ENCODE data around the gene OR2G2. TPM values are rescaled to one million over a fixed set of nuclear protein-coding genes. Genes with fewer than 3 reads are reported as not detected.

The OR2G2 gene, protein sequence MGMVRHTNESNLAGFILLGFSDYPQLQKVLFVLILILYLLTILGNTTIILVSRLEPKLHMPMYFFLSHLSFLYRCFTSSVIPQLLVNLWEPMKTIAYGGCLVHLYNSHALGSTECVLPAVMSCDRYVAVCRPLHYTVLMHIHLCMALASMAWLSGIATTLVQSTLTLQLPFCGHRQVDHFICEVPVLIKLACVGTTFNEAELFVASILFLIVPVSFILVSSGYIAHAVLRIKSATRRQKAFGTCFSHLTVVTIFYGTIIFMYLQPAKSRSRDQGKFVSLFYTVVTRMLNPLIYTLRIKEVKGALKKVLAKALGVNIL
- not detected in 2 replicates for total RNA-seq (2014; rRNA removed)
- Bru-seq, nascent RNA: not detected
- BruChase-seq, experiment 1, labeled RNA remaining after a 6-hour chase: not detected
- BruChase-seq, experiment 2, labeled RNA remaining after a 2-hour chase: not detected
- long read RNA-seq: 0 reads

DNA sequence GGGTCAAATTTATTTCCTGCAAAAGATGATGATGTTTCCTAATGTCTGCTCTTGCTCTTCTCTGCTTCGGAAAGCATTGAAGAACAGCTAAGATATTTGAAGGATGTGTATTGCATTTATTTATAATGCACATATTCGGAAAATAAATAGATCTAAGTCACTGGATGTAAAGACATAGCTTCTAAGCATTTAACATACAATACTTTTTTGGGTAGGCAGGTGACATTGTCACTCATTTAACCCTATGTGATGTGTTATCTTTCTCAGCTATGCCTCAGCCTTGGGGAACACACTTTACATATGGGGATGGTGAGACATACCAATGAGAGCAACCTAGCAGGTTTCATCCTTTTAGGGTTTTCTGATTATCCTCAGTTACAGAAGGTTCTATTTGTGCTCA is at the start of gene OR2G2:
OR2G2 (plus strand) TSS at position 301 of the 400 bp plus-strand sequence; CDS start at position 301, 0 bp downstream.
- ChIA-PET POLR2A (ENCODE audit: unreplicated experiment) (no interaction called here), CTCF (no interaction called here)
- ATAC-seq (no peak), DNase-seq (no peak)
- Histone ChIP-seq H3K4me2 (ENCODE audit: low read length) (no peak within 1 kb of the TSS), H3K9me3 (ENCODE audit: low read length) (no peaks in the 10 kb centered on the region), H3K27ac (ENCODE audit: low read length) (no peak within 1 kb of the TSS), H3F3A (ENCODE audit: low read length, unreplicated experiment) (no peaks in the 10 kb centered on the region), H3K9ac (ENCODE audit: low read length) (no peak within 1 kb of the TSS), H3K4me1 (ENCODE audit: insufficient read depth, low read length) (no peaks in the 10 kb centered on the region), H3K27me3 (ENCODE audit: low read length) (peaks cover 38% of the 10 kb centered on the region), H3K36me3 (ENCODE audit: low read depth, low read length) (no peaks in the 10 kb centered on the region), H2AFZ (ENCODE audit: low read length) (no peak within 1 kb of the TSS), H3K4me3 (ENCODE audit: low read length) (no peak within 1 kb of the TSS), H3K9me2 (replicated peaks; ENCODE audit: low read length) (no peaks in the 10 kb centered on the region), H4K20me1 (ENCODE audit: low read length) (no peaks in the 10 kb centered on the region), H3K79me2 (ENCODE audit: low read length) (no peaks in the 10 kb centered on the region)
- TF ChIP-seq EZH2phosphoT487 (IDR thresholded peaks at IDR 0.05; ENCODE audit: borderline replicate concordance, low read length) (no peak), EZH2 (IDR thresholded peaks at IDR 0.05; ENCODE audit: low read length, unreplicated experiment) (no peak)
- TF ChIP-seq, protein P1, sequence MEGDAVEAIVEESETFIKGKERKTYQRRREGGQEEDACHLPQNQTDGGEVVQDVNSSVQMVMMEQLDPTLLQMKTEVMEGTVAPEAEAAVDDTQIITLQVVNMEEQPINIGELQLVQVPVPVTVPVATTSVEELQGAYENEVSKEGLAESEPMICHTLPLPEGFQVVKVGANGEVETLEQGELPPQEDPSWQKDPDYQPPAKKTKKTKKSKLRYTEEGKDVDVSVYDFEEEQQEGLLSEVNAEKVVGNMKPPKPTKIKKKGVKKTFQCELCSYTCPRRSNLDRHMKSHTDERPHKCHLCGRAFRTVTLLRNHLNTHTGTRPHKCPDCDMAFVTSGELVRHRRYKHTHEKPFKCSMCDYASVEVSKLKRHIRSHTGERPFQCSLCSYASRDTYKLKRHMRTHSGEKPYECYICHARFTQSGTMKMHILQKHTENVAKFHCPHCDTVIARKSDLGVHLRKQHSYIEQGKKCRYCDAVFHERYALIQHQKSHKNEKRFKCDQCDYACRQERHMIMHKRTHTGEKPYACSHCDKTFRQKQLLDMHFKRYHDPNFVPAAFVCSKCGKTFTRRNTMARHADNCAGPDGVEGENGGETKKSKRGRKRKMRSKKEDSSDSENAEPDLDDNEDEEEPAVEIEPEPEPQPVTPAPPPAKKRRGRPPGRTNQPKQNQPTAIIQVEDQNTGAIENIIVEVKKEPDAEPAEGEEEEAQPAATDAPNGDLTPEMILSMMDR (conservative IDR thresholded peaks at IDR 0.05; ENCODE audit: low read depth, low read length): no peak
- no TSS peak for BruUV-seq (replicated peaks)
- intact Hi-C loops (cut with micrococcal nuclease): no loop called here

DNA sequence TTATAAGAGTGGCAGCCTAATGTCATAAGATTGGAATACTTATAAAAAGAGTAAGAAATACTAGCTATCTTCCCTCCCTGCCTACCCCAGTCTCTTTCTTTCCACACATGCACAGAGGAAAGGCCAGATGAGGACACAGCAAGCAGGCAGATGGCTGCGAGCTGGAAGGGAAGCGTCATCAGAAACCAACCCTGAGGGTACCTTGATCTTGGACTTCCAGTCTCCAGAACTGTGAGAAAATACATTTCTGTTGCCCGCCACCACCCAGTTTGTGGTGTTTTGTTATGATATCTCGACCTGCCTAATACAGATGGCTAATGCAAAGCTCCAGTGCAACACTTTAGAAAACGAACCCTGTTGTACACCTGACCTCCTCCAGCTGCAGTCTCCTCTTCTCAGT is 49.6 kb upstream of the OR2G2 start:
- DNase-seq (no peak), ATAC-seq (no peak)
- no TSS peak for BruUV-seq (replicated peaks)
- no peaks in the 10 kb centered on the region for H3K79me2 ChIP-seq (ENCODE audit: low read length)
- intact Hi-C loops (cut with micrococcal nuclease): no loop called here
- H3K27me3 ChIP-seq (ENCODE audit: low read length): no peaks in the 10 kb centered on the region
- no peaks in the 10 kb centered on the region for H3F3A ChIP-seq (ENCODE audit: low read length, unreplicated experiment)
- H3K4me1 ChIP-seq (ENCODE audit: insufficient read depth, low read length): no peaks in the 10 kb centered on the region
- H2AFZ ChIP-seq (ENCODE audit: low read length): no peak overlapping the region
- H3K9me2 ChIP-seq (replicated peaks; ENCODE audit: low read length): no peaks in the 10 kb centered on the region
- H4K20me1 ChIP-seq (ENCODE audit: low read length): no peaks in the 10 kb centered on the region
- no peak overlapping the region for H3K27ac ChIP-seq (ENCODE audit: low read length)
- no peak for TF ChIP-seq EZH2 (IDR thresholded peaks at IDR 0.05; ENCODE audit: low read length, unreplicated experiment)
- TF ChIP-seq, protein P1 (conservative IDR thresholded peaks at IDR 0.05; ENCODE audit: low read depth, low read length): no peak
- no peak for TF ChIP-seq EZH2phosphoT487 (IDR thresholded peaks at IDR 0.05; ENCODE audit: borderline replicate concordance, low read length)
- no peaks in the 10 kb centered on the region for H3K36me3 ChIP-seq (ENCODE audit: low read depth, low read length)
- no peak overlapping the region for H3K4me3 ChIP-seq (ENCODE audit: low read length)
- H3K9ac ChIP-seq (ENCODE audit: low read length): no peak overlapping the region
- H3K4me2 ChIP-seq (ENCODE audit: low read length): no peak overlapping the region
- ChIA-PET POLR2A (ENCODE audit: unreplicated experiment) (no interaction called here), CTCF (no interaction called here)
- H3K9me3 ChIP-seq (ENCODE audit: low read length): no peaks in the 10 kb centered on the region

DNA sequence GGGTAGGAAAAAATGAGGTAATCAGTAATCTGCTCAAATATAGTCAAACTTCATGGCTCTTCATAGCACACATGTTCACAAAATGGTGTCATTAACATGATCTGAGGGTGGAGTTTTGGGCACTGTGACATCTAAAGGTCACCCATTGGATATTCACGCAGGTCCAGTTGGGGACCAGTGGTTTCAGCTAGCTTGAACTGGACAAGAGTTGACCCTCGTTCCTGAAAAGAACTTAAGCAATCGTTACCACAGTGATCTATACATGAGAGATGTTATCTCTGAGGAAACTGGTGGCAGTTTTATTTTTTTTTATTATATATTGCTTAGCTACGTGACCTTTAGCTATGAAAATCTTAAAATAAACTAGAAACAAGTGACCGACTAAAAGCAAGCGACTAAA is 48.9 kb upstream of the OR2G2 start:
- Histone ChIP-seq H2AFZ (ENCODE audit: low read length) (no peak overlapping the region), H3K9ac (ENCODE audit: low read length) (no peak overlapping the region), H3K27ac (ENCODE audit: low read length) (no peak overlapping the region), H3K4me2 (ENCODE audit: low read length) (no peak overlapping the region), H3K27me3 (ENCODE audit: low read length) (peaks cover 5% of the 10 kb centered on the region; the same call in 1 of the 2 replicates), H4K20me1 (ENCODE audit: low read length) (no peaks in the 10 kb centered on the region), H3K79me2 (ENCODE audit: low read length) (no peaks in the 10 kb centered on the region), H3K9me2 (replicated peaks; ENCODE audit: low read length) (no peaks in the 10 kb centered on the region), H3K4me1 (ENCODE audit: insufficient read depth, low read length) (no peaks in the 10 kb centered on the region), H3K4me3 (ENCODE audit: low read length) (no peak overlapping the region), H3K36me3 (ENCODE audit: low read depth, low read length) (no peaks in the 10 kb centered on the region), H3F3A (ENCODE audit: low read length, unreplicated experiment) (no peaks in the 10 kb centered on the region), H3K9me3 (ENCODE audit: low read length) (no peaks in the 10 kb centered on the region)
- no TSS peak for BruUV-seq (replicated peaks)
- POLR2A ChIA-PET (ENCODE audit: unreplicated experiment): no interaction called here
- ATAC-seq (no peak), DNase-seq (no peak)
- no peak for TF ChIP-seq EZH2 (IDR thresholded peaks at IDR 0.05; ENCODE audit: low read length, unreplicated experiment)
- TF ChIP-seq, protein P1 (conservative IDR thresholded peaks at IDR 0.05; ENCODE audit: low read depth, low read length): no peak
- no peak for TF ChIP-seq EZH2phosphoT487 (IDR thresholded peaks at IDR 0.05; ENCODE audit: borderline replicate concordance, low read length)
- CTCF ChIA-PET: no interaction called here
- intact Hi-C loops (cut with micrococcal nuclease): no loop called here

Measured in PC-3 (cell line).